HCT116 (cell line): ENCODE measurements around the gene HDAC10. TPM values are rescaled to one million over a fixed set of nuclear protein-coding genes. Genes with fewer than 3 reads are reported as not detected.

Experiments
- ATAC-seq: fragments of 200-7000 bp; cut with Tn5 transposase; 2 replicates; pipeline ENCODE4 v1.9.1; 2020; ENCODE audit warnings: mild to moderate bottlenecking, moderate library complexity
- BruUV-seq: library from RNA; stranded (reverse); fragments of 400-500 nt; replicated peaks from 2 replicates; lab custom pipeline; 2021; lab: Mats Ljungman, UMichigan
- CTCF ChIA-PET: fragments of 300-600 bp; sonication (Branson Sonifier 250); formaldehyde crosslinking; loops from one replicate; lab custom pipeline; 2021; ENCODE audit warnings: antibody characterized with exemption; lab: Charles Lee
- POLR2A ChIA-PET: fragments of 300-600, 350-600 bp; sonication (Branson Sonifier 250); formaldehyde crosslinking; loops from one replicate; lab custom pipeline; 2021; ENCODE audit warnings: antibody characterized with exemption; lab: Charles Lee
- RAD21 ChIA-PET, 2 experiments: fragments of 300-600 bp; sonication (Branson Sonifier 250); formaldehyde crosslinking; loops; one replicate each; lab custom pipeline; 2023; ENCODE audit warnings: low total read pairs in 2 of 2; ENCODE audit not compliant: uncharacterized antibody in 2 of 2, unreplicated experiment in 2 of 2, low non-redundant PET in 1 of 2; lab: Charles Lee
- DNase-seq: peaks from one replicate; pipeline ENCODE4 v3.0.0-alpha.2; 2010; ENCODE audit warnings: low read depth, low spot score
- H2AFZ ChIP-seq: fragments of 200-600 bp; shearing (Covaris generic), sonication (generic); 2 replicates; pipeline ENCODE4 v1.6.1; 2017; ENCODE audit warnings: low read depth, mixed run types, mixed read lengths, antibody characterized with exemption, low read length; ENCODE audit not compliant: poor library complexity, severe bottlenecking
- H3K27ac ChIP-seq: 2 replicates; pipeline ENCODE4 v1.5.1; 2012; ENCODE audit warnings: low read depth, low read length
- H3K27me3 ChIP-seq: fragments of 200-600 bp; sonication (generic); 2 replicates; pipeline ENCODE4 v1.6.1; 2016; ENCODE audit warnings: mixed run types, low read length, mixed read lengths; ENCODE audit not compliant: insufficient read depth
- H3K36me3 ChIP-seq, 2 experiments: fragments of 200-500 bp in 1 of 2; fragments of 200-600 bp in 1 of 2; sonication (Bioruptor generic) in 1 of 2; sonication (generic) in 1 of 2; 2 replicates each; pipeline versions ENCODE4 v1.5.1 to v1.6.1; 2014 to 2016; ENCODE audit warnings: low read length in 2 of 2, inconsistent platforms in 1 of 2, mixed read lengths in 1 of 2, mixed run types in 1 of 2; ENCODE audit not compliant: insufficient read depth in 2 of 2, control insufficient read depth in 1 of 2
- H3K4me1 ChIP-seq, 2 experiments: fragments of 200-600 bp in 1 of 2; sonication (generic) in 1 of 2; 2 replicates each; pipeline versions ENCODE4 v1.5.1 to v1.6.1; 2012 to 2017; ENCODE audit warnings: low read length in 2 of 2, inconsistent platforms in 1 of 2, mild to moderate bottlenecking in 1 of 2, mixed read lengths in 1 of 2, mixed run types in 1 of 2, moderate library complexity in 1 of 2; ENCODE audit not compliant: insufficient read depth in 2 of 2, control insufficient read depth in 1 of 2
- H3K4me2 ChIP-seq: fragments of 200-600 bp; sonication (generic); 2 replicates; pipeline ENCODE4 v1.6.1; 2017; ENCODE audit warnings: mixed run types, low read length, mixed read lengths
- H3K4me3 ChIP-seq, 2 experiments: fragments of 200-600 bp in 1 of 2; sonication (generic) in 1 of 2; replicated peaks in 1 of 2; 2 replicates each; pipeline ENCODE4 v1.5.1; 2011 to 2016; ENCODE audit warnings: low read length in 2 of 2, control low read depth in 1 of 2, low read depth in 1 of 2, mild to moderate bottlenecking in 1 of 2, mixed read lengths in 1 of 2, mixed run types in 1 of 2
- H3K79me2 ChIP-seq: fragments of 200-600 bp; sonication (generic); 2 replicates; pipeline ENCODE4 v1.6.1; 2017; ENCODE audit warnings: mild to moderate bottlenecking, mixed run types, low read length, moderate library complexity, mixed read lengths; ENCODE audit not compliant: insufficient read depth
- H3K9ac ChIP-seq: fragments of 200-600 bp; sonication (generic); 2 replicates; pipeline ENCODE4 v1.6.1; 2016; ENCODE audit warnings: low read length, mixed read lengths
- H3K9me2 ChIP-seq: fragments of 200-600 bp; sonication (generic), shearing (Covaris generic); 2 replicates; pipeline ENCODE4 v1.6.1; 2017; ENCODE audit warnings: mixed run types, mild to moderate bottlenecking, moderate library complexity; ENCODE audit not compliant: insufficient read depth
- H3K9me3 ChIP-seq, 2 experiments: fragments of 200-500 bp in 1 of 2; fragments of 200-600 bp in 1 of 2; sonication (Bioruptor generic) in 1 of 2; sonication (generic) in 1 of 2; 2 replicates each; pipeline ENCODE4 v1.6.1; 2014 to 2017; ENCODE audit warnings: low read length in 2 of 2, mixed read lengths in 2 of 2, inconsistent platforms in 1 of 2, low read depth in 1 of 2, mild to moderate bottlenecking in 1 of 2, mixed run types in 1 of 2, moderate library complexity in 1 of 2; ENCODE audit not compliant: control insufficient read depth in 1 of 2, insufficient read depth in 1 of 2
- H4K20me1 ChIP-seq: fragments of 200-600 bp; sonication (generic), shearing (Covaris generic); 2 replicates; pipeline ENCODE4 v1.6.1; 2017; ENCODE audit warnings: mixed run types, mild to moderate bottlenecking, moderate library complexity; ENCODE audit not compliant: insufficient read depth
- CBX3 ChIP-seq: IDR thresholded peaks from 2 replicates; pipeline ENCODE4 v1.6.1; 2012; ENCODE audit warnings: low read depth
- CEBPB ChIP-seq: IDR thresholded peaks from 2 replicates; pipeline ENCODE4 v1.6.1; 2012; ENCODE audit warnings: low read depth
- ELF1 ChIP-seq: IDR thresholded peaks from 2 replicates; pipeline ENCODE4 v1.6.1; 2012; ENCODE audit warnings: low read depth, borderline replicate concordance
- EZH2phosphoT487 ChIP-seq: fragments of 200-600 bp; IDR thresholded peaks from 2 replicates; pipeline ENCODE4 v1.6.1; 2018; ENCODE audit warnings: antibody characterized with exemption, borderline replicate concordance
- SIN3A ChIP-seq: IDR thresholded peaks from 2 replicates; pipeline ENCODE4 v1.6.1; 2012; ENCODE audit warnings: low read depth
- SP1 ChIP-seq: IDR thresholded peaks from 2 replicates; pipeline ENCODE4 v1.6.1; 2012; ENCODE audit warnings: low read depth
- TCF7L2 ChIP-seq: IDR thresholded peaks from 2 replicates; pipeline ENCODE4 v1.7.0; 2011; ENCODE audit warnings: borderline replicate concordance, inconsistent platforms; ENCODE audit not compliant: insufficient read depth, insufficient read length; ENCODE audit errors: extremely low read depth
- intact Hi-C: fragments of 100-400 bp; cut with micrococcal nuclease; formaldehyde crosslinking; loops from 2 replicates; pipeline ENCODE4 v1.10.0; 2022
- total RNA-seq: library from RNA; stranded (reverse); gene quantifications from one replicate; pipeline ENCODE4 v1.2.1, GENCODE V29; 2021; ENCODE audit not compliant: unreplicated experiment
- TF ChIP-seq, protein P1 (sequence below): IDR thresholded peaks from 2 replicates; pipeline ENCODE4 v1.6.1; 2012

HDAC10 gene
- total RNA-seq, 1 experiment from 2014 or later = 67.5 TPM

DNA sequence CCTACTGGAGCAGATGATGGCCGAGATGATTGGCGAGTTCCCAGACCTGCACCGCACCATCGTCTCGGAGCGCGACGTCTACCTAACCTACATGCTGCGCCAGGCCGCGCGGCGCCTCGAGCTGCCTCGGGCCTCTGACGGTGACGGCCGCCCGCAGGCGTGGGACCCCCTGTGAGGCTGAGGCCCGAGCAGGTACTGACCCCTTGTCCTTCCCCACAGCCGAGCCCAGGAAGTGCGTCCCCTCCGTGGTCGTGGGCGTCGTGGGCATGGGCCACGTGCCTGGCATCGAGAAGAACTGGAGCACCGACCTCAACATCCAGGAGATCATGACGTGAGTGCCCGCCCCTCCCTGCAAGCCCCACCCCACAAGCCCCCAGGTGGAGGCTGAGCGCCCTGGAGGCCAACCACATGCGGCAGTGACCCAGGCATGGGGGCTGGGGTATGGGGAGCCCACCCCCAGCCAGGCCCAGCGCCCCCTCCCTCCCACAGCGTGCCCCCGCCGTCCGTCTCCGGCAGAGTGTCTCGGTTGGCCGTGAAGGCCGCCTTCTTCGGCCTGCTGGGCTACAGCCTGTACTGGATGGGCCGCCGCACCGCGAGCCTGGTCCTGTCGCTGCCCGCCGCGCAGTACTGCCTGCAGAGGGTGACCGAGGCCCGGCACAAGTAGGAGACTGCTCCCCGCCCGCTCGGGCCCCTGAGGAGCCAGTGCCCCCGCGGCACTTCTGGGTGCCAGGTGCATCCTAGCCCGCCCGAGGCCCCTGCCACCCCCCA is 53.0 kb downstream of the HDAC10 start:
- H3K4me1 ChIP-seq = peaks cover 9 to 19% of the 10 kb centered on the region in 2 experiments; a peak in 3 of 4 replicates
- intact Hi-C loops = no loop called here
- DNase-seq (no peak), ATAC-seq (no peak)
- H3K79me2 ChIP-seq = peaks cover 26% of the 10 kb centered on the region
- 0 out of 4 replicates have a peak, but pooled peaks cover 0 to under 1% of the 10 kb centered on the region in 2 experiments for H3K9me3 ChIP-seq
- BruUV-seq = no TSS peak
- no peaks in the 10 kb centered on the region for H3K27me3 ChIP-seq
- H3K27ac ChIP-seq = no peak overlapping the region
- H3K9ac ChIP-seq = no peak overlapping the region
- no peaks in the 10 kb centered on the region for H3K9me2 ChIP-seq
- peaks cover 2 to 18% of the 10 kb centered on the region in 2 experiments; a peak in 3 of 4 replicates for H3K36me3 ChIP-seq
- RAD21 ChIA-PET = no interaction called here
- CTCF ChIA-PET = interaction anchor here (1.7 kb wide), 1 partner anchor 8 kb away, joined by 4 read pairs; no protein-coding TSS in a partner anchor
- POLR2A ChIA-PET = no interaction called here
- H2AFZ ChIP-seq = no peak overlapping the region
- TF ChIP-seq SP1 (no peak), TCF7L2 (no peak), CEBPB (no peak), ELF1 (no peak), CBX3 (no peak)
- H4K20me1 ChIP-seq = no peaks in the 10 kb centered on the region
- no peak overlapping the region for H3K4me3 ChIP-seq
- no peak overlapping the region for H3K4me2 ChIP-seq

DNA sequence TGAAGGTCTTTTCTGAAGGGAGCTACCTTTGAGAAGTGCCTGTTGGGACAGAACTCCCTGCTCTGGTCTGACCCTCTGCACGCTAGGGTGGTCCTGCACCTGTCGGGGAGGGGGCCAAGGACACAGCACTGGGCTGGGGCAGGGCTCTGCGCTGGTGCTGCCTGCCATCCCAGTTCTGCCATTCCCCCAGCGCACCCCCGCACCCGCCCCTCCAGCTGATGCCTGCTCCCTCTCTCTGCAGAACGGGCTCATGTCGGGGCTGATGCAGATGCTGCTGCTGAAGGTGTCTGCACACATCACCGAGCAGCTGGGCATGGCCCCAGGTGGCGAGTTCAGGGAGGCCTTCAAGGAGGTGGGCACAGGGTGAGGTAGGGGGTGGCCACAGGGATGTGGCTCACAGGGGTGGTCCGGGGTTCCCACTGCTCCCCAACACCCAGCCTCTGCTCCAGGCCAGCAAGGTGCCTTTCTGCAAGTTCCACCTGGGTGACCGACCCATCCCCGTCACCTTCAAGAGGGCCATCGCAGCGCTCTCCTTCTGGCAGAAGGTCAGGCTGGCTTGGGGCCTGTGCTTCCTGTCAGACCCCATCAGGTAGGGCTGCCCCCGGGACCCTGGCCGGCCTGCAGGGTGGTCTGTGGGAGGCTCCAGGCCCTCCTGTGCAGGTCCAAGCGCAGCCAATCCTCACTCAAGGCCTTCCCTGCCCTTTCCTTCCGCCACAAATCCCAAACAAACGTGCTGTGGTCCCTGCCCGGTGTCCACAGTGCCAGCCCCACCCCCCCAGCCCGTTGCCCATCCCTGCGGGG is 53.9 kb downstream of the HDAC10 start:
- H3K79me2 ChIP-seq = peaks cover 32% of the 10 kb centered on the region
- H3K4me1 ChIP-seq = peaks cover 7 to 18% of the 10 kb centered on the region in 2 experiments; a peak in 3 of 4 replicates
- no peak overlapping the region for H3K9ac ChIP-seq
- peaks cover 2 to 20% of the 10 kb centered on the region in 2 experiments; a peak in 3 of 4 replicates for H3K36me3 ChIP-seq
- BruUV-seq = no TSS peak
- DNase-seq (no peak), ATAC-seq (no peak)
- no peak overlapping the region for H2AFZ ChIP-seq
- no peaks in the 10 kb centered on the region for H3K9me2 ChIP-seq
- RAD21 ChIA-PET = interaction anchor here in 1 of 2 experiments (0.7 kb wide), 1 partner anchor 35 kb away, joined by 3 read pairs; no protein-coding TSS in a partner anchor
- no peak overlapping the region for H3K27ac ChIP-seq
- H3K4me3 ChIP-seq = no peak overlapping the region
- no peaks in the 10 kb centered on the region for H4K20me1 ChIP-seq
- H3K9me3 ChIP-seq = no peaks in the 10 kb centered on the region
- POLR2A ChIA-PET = no interaction called here
- CTCF ChIA-PET = no interaction called here
- TF ChIP-seq, protein P1, sequence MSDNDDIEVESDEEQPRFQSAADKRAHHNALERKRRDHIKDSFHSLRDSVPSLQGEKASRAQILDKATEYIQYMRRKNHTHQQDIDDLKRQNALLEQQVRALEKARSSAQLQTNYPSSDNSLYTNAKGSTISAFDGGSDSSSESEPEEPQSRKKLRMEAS = no peak
- TF ChIP-seq SIN3A (no peak), EZH2phosphoT487 (no peak)
- H3K27me3 ChIP-seq = no peaks in the 10 kb centered on the region
- no peak overlapping the region for H3K4me2 ChIP-seq
- intact Hi-C loops = no loop called here
